ENCODE data around the gene BTRC.

GRCh38 chr10:101346177-101346576 lies 7.8 kb upstream of the BTRC start:
- TF ChIP-seq, protein P1, sequence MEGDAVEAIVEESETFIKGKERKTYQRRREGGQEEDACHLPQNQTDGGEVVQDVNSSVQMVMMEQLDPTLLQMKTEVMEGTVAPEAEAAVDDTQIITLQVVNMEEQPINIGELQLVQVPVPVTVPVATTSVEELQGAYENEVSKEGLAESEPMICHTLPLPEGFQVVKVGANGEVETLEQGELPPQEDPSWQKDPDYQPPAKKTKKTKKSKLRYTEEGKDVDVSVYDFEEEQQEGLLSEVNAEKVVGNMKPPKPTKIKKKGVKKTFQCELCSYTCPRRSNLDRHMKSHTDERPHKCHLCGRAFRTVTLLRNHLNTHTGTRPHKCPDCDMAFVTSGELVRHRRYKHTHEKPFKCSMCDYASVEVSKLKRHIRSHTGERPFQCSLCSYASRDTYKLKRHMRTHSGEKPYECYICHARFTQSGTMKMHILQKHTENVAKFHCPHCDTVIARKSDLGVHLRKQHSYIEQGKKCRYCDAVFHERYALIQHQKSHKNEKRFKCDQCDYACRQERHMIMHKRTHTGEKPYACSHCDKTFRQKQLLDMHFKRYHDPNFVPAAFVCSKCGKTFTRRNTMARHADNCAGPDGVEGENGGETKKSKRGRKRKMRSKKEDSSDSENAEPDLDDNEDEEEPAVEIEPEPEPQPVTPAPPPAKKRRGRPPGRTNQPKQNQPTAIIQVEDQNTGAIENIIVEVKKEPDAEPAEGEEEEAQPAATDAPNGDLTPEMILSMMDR (IDR thresholded peaks at IDR 0.05) = no peak
- no peak for TF ChIP-seq POLR2AphosphoS5 (IDR thresholded peaks at IDR 0.05)

Measured in prostate gland (tissue), 2 donors.